ENCODE measurements around the gene ALDH3B1.

DNA sequence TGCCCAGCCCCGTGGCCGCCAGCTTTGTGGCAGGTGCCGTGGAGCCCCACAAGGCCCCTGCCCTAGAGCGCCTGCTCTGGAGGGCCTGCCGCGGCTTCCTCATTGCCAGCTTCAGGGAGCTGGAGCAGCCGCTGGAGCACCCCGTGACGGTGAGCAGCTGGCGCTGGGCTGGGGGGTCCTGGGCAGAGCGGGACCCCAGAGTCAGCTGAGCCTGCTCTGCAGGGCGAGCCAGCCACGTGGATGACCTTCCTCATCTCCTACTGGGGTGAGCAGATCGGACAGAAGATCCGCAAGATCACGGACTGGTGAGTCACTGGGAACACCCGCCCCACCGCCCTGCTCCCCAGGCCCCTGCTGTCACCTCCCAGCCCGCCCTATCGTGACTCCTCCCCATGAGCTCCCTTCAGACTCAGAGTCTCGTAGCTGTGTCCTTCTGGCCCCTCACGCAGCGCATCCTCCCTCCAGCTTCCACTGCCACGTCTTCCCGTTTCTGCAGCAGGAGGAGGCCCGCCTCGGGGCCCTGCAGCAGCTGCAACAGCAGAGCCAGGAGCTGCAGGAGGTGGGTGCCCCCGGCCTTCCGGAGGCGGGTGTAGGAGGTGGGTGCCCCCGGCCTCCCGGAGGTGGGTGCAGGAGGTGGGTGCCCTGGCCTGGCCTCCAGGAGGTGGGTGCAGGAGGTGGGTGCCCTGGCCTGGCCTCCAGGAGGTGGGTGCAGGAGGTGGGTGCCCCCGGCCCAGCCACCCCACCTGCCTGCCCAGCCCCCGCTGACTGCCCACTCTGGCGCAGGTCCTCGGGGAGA lies 33.4 kb downstream of the ALDH3B1 start:
- TF ChIP-seq, protein P1, sequence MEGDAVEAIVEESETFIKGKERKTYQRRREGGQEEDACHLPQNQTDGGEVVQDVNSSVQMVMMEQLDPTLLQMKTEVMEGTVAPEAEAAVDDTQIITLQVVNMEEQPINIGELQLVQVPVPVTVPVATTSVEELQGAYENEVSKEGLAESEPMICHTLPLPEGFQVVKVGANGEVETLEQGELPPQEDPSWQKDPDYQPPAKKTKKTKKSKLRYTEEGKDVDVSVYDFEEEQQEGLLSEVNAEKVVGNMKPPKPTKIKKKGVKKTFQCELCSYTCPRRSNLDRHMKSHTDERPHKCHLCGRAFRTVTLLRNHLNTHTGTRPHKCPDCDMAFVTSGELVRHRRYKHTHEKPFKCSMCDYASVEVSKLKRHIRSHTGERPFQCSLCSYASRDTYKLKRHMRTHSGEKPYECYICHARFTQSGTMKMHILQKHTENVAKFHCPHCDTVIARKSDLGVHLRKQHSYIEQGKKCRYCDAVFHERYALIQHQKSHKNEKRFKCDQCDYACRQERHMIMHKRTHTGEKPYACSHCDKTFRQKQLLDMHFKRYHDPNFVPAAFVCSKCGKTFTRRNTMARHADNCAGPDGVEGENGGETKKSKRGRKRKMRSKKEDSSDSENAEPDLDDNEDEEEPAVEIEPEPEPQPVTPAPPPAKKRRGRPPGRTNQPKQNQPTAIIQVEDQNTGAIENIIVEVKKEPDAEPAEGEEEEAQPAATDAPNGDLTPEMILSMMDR (IDR thresholded peaks at IDR 0.05), result no peak
- TF ChIP-seq POLR2A (IDR thresholded peaks at IDR 0.05), result no peak
